GM12872 (cell line): ENCODE data around the gene SNX32.

ENCODE experiments used
- CTCF ChIP-seq: IDR thresholded peaks from 3 replicates; pipeline ENCODE4 v1.5.1; 2011; ENCODE audit warnings: low read depth, mild to moderate bottlenecking, low read length, moderate library complexity; ENCODE audit not compliant: insufficient read depth

Gene SNX32

GRCh38 chr11:65882120-65883057 is 48.6 kb downstream of the SNX32 start:
- no peak for TF ChIP-seq CTCF

- TF ChIP-seq CTCF, result no peak
Measured at GRCh38 chr11:65883058-65883761, 49.4 kb downstream of the SNX32 start.

- TF ChIP-seq CTCF, result no peak
Measured at GRCh38 chr11:65883786-65884715, 50.3 kb downstream of the SNX32 start.

GRCh38 chr11:65884716-65885092 is 50.9 kb downstream of the SNX32 start:
- TF ChIP-seq CTCF, result peak; percentile 100

- no peak for TF ChIP-seq CTCF
Measured at GRCh38 chr11:65885231-65885630, 51.5 kb downstream of the SNX32 start.

GRCh38 chr11:65885808-65886536 is 52.2 kb downstream of the SNX32 start:
- no peak for TF ChIP-seq CTCF
